Upper lobe of right lung (tissue), 1 donor: ENCODE data around the gene BRCA2. TPM values are rescaled to one million over a fixed set of nuclear protein-coding genes. Genes with fewer than 3 reads are reported as not detected.

ENCODE experiments used
- ATAC-seq: fragments of 200-7000 bp; cut with Tn5 transposase; one replicate; pipeline ENCODE4 v1.9.1; 2020; ENCODE audit warnings: mild to moderate bottlenecking, moderate library complexity
- DNase-seq: peaks from one replicate; pipeline ENCODE4 v3.0.0-alpha.2; 2020
- H3K27ac ChIP-seq: fragments of 200-600 bp; one replicate; pipeline ENCODE4 v1.8.0; 2022
- H3K27me3 ChIP-seq: fragments of 200-600 bp; one replicate; pipeline ENCODE4 v1.8.0; 2022; ENCODE audit warnings: mild to moderate bottlenecking
- H3K36me3 ChIP-seq: fragments of 200-600 bp; one replicate; pipeline ENCODE4 v1.8.0; 2022
- H3K4me1 ChIP-seq: fragments of 200-600 bp; one replicate; pipeline ENCODE4 v1.8.0; 2022
- H3K4me3 ChIP-seq: fragments of 200-600 bp; one replicate; pipeline ENCODE4 v1.8.0; 2022; ENCODE audit warnings: mild to moderate bottlenecking
- H3K9me3 ChIP-seq: fragments of 200-600 bp; one replicate; pipeline ENCODE4 v1.8.0; 2022
- CTCF ChIP-seq: fragments of 200-600 bp; IDR thresholded peaks from one replicate; pipeline ENCODE4 v1.8.0; 2022; ENCODE audit warnings: antibody characterized with exemption
- intact Hi-C: fragments of 100-400 bp; cut with DNase I; formaldehyde crosslinking; loops from one replicate; pipeline ENCODE4 v1.11.0; 2022
- total RNA-seq: library from RNA; stranded (reverse); fragmentation: NEBNext Ultra II Directional; extraction: Animal tissue kit (Norgen Biotek cat#: 25700); gene quantifications from one replicate; pipeline ENCODE4 v1.2.1, GENCODE V29; 2021
- donor health status: DM: no; HTN: yes; CAD: no; lungs with severe emphysema.

The BRCA2 gene
- total RNA-seq, 1 donor from 2014 or later = 3.6 TPM

- Histone ChIP-seq H3K36me3 (peaks cover 57% of the 10 kb centered on the region), H3K27me3 (no peaks in the 10 kb centered on the region), H3K4me3 (no peak overlapping the region), H3K9me3 (no peaks in the 10 kb centered on the region), H3K4me1 (no peaks in the 10 kb centered on the region), H3K27ac (no peak overlapping the region)
- no peak for ATAC-seq
- no peak for DNase-seq
- no peak for TF ChIP-seq CTCF
- intact Hi-C loops = no loop called here
These were observed 43.2 kb upstream of the BRCA2 start for GRCh38 chr13:32272021-32272683.

GRCh38 chr13:32277839-32278238 lies 37.5 kb upstream of the BRCA2 start:
- Histone ChIP-seq H3K4me3 (no peak overlapping the region), H3K9me3 (no peaks in the 10 kb centered on the region), H3K27ac (no peak overlapping the region), H3K4me1 (no peaks in the 10 kb centered on the region), H3K36me3 (peaks cover 78% of the 10 kb centered on the region), H3K27me3 (no peaks in the 10 kb centered on the region)
- no peak for TF ChIP-seq CTCF
- intact Hi-C loops = no loop called here
- ATAC-seq = no peak
- no peak for DNase-seq

- ATAC-seq (no peak), DNase-seq (no peak)
- H3K36me3 ChIP-seq = peaks cover 76% of the 10 kb centered on the region
- TF ChIP-seq CTCF = no peak
- intact Hi-C loops = no loop called here
- H3K4me1 ChIP-seq = no peaks in the 10 kb centered on the region
- no peaks in the 10 kb centered on the region for H3K27me3 ChIP-seq
- no peaks in the 10 kb centered on the region for H3K9me3 ChIP-seq
- no peak overlapping the region for H3K4me3 ChIP-seq
- no peak overlapping the region for H3K27ac ChIP-seq
These were observed 36.9 kb upstream of the BRCA2 start for GRCh38 chr13:32278426-32278825.

- intact Hi-C loops = no loop called here
- peaks cover 59% of the 10 kb centered on the region for H3K36me3 ChIP-seq
- no peak overlapping the region for H3K4me3 ChIP-seq
- H3K27me3 ChIP-seq = no peaks in the 10 kb centered on the region
- DNase-seq (no peak), ATAC-seq (no peak)
- no peak for TF ChIP-seq CTCF
- H3K9me3 ChIP-seq = no peaks in the 10 kb centered on the region
- H3K27ac ChIP-seq = no peak overlapping the region
- H3K4me1 ChIP-seq = peaks cover 12% of the 10 kb centered on the region
These were observed 34.2 kb upstream of the BRCA2 start for GRCh38 chr13:32281096-32281495.

- Histone ChIP-seq H3K27me3 (no peaks in the 10 kb centered on the region), H3K36me3 (peaks cover 48% of the 10 kb centered on the region), H3K27ac (no peak overlapping the region), H3K4me1 (peaks cover 13% of the 10 kb centered on the region), H3K9me3 (no peaks in the 10 kb centered on the region), H3K4me3 (no peak overlapping the region)
- DNase-seq (no peak), ATAC-seq (no peak)
- intact Hi-C loops = no loop called here
- TF ChIP-seq CTCF = no peak
These were observed 33.1 kb upstream of the BRCA2 start for GRCh38 chr13:32282096-32282711.
